Esophagus (tissue), 2 donors: ENCODE measurements around the gene IGFBP1. TPM values are rescaled to one million over a fixed set of nuclear protein-coding genes. Genes with fewer than 3 reads are reported as not detected.
"Not testable (repeated sequence)": the region's sequence is repeated elsewhere in the genome, so short reads cannot be mapped to it uniquely, and the experiment has no call there.

Experiments used
- H3K27ac ChIP-seq, 2 donors: one replicate each; pipeline ENCODE4 v1.5.1; 2013; ENCODE audit warnings: low read depth in 2 of 2, mild to moderate bottlenecking in 2 of 2, inconsistent platforms in 1 of 2, low read length in 1 of 2, moderate library complexity in 1 of 2
- H3K27me3 ChIP-seq, 2 donors: one replicate each; pipeline ENCODE4 v1.6.1; 2013; ENCODE audit warnings: low read length in 2 of 2, control low read depth in 1 of 2, mild to moderate bottlenecking in 1 of 2; ENCODE audit not compliant: insufficient read depth in 2 of 2, control insufficient read depth in 1 of 2
- H3K36me3 ChIP-seq, 2 donors: one replicate each; pipeline ENCODE4 v1.6.1; 2013; ENCODE audit warnings: low read length in 1 of 2; ENCODE audit not compliant: control insufficient read depth in 2 of 2, insufficient read depth in 2 of 2
- H3K4me1 ChIP-seq, 2 donors: one replicate each; pipeline ENCODE4 v1.6.1; 2013; ENCODE audit warnings: low read length in 1 of 2; ENCODE audit not compliant: control insufficient read depth in 2 of 2, insufficient read depth in 2 of 2
- H3K4me3 ChIP-seq, 2 donors: one replicate each; pipeline ENCODE4 v1.5.1; 2013; ENCODE audit warnings: low read length in 2 of 2, mild to moderate bottlenecking in 2 of 2, low read depth in 1 of 2, moderate library complexity in 1 of 2
- H3K9me3 ChIP-seq, 2 donors: one replicate each; pipeline ENCODE4 v1.6.1; 2013; ENCODE audit warnings: mild to moderate bottlenecking in 2 of 2, low read depth in 1 of 2, low read length in 1 of 2, moderate library complexity in 1 of 2; ENCODE audit not compliant: control insufficient read depth in 2 of 2, insufficient read depth in 1 of 2
- WGBS, 2 donors: extraction: QIAGEN DNeasy Blood & Tissue Kit; methylation state at CpG; one replicate each; pipeline ENCODE4 v1.1.7; 2013; 5-methylcytosine and 5-hydroxymethylcytosine counted together
- polyA plus RNA-seq, 2 donors: library from polyadenylated mRNA; stranded (reverse); fragments of 200-250 nt; gene quantifications; one replicate each; pipeline ENCODE4 v1.2.3, GENCODE V29; 2013
- donor health status: healthy with polysubstance abuse.
- donor health status: Bipolar disorder and iron deficiency.

The IGFBP1 gene
- polyA plus RNA-seq, 2 donors, result not detected

- no peak overlapping the region for H3K4me3 ChIP-seq
- no peaks in the 10 kb centered on the region for H3K9me3 ChIP-seq
- no peak overlapping the region for H3K27ac ChIP-seq
- H3K36me3 ChIP-seq, result no peaks in the 10 kb centered on the region
- peaks cover 2 to 5% of the 10 kb centered on the region in 2 donors for H3K4me1 ChIP-seq
- 8 to 9% methylated on average over 9 of the region's 9 CpGs for WGBS, 2 donors
- peaks cover 0 to 3% of the 10 kb centered on the region in 2 donors for H3K27me3 ChIP-seq
Observed at GRCh38 chr7:45923290-45923689, 35.0 kb downstream of the IGFBP1 start.

- H3K4me1 ChIP-seq, result peaks cover 2 to 5% of the 10 kb centered on the region in 2 donors
- no peak overlapping the region for H3K27ac ChIP-seq
- 68 to 71% methylated on average over 6 of the region's 6 CpGs for WGBS, 2 donors
- H3K4me3 ChIP-seq, result no peak overlapping the region
- no peaks in the 10 kb centered on the region for H3K9me3 ChIP-seq
- no peaks in the 10 kb centered on the region for H3K36me3 ChIP-seq
- peaks cover 0 to 3% of the 10 kb centered on the region in 2 donors for H3K27me3 ChIP-seq
Observed at GRCh38 chr7:45923818-45924217, 35.5 kb downstream of the IGFBP1 start.

GRCh38 chr7:45924283-45924682 is 36.0 kb downstream of the IGFBP1 start:
- Histone ChIP-seq H3K4me3 (no peak overlapping the region), H3K4me1 (peaks cover 2 to 5% of the 10 kb centered on the region in 2 donors), H3K9me3 (no peaks in the 10 kb centered on the region), H3K36me3 (no peaks in the 10 kb centered on the region), H3K27ac (no peak overlapping the region), H3K27me3 (peaks cover 0 to 3% of the 10 kb centered on the region in 2 donors)
- 40 to 44% methylated on average over 5 of the region's 5 CpGs for WGBS, 2 donors

GRCh38 chr7:45927721-45928120 is 39.4 kb downstream of the IGFBP1 start:
- no peaks in the 10 kb centered on the region for H3K9me3 ChIP-seq
- WGBS, 2 donors, result 88 to 92% methylated on average over 3 of the region's 3 CpGs

GRCh38 chr7:45930967-45931366 is 42.7 kb downstream of the IGFBP1 start:
- Histone ChIP-seq H3K27me3 (no peaks in the 10 kb centered on the region), H3K4me1 (no peaks in the 10 kb centered on the region), H3K36me3 (no peaks in the 10 kb centered on the region), H3K9me3 (no peaks in the 10 kb centered on the region), H3K4me3 (no peak overlapping the region), H3K27ac (no peak overlapping the region)

More at GRCh38 chr7:45927721-45928120, 39.4 kb downstream of the IGFBP1 start:
- H3K4me3 ChIP-seq, result no peak overlapping the region
- H3K27ac ChIP-seq, result no peak overlapping the region
- no peaks in the 10 kb centered on the region for H3K27me3 ChIP-seq
- H3K36me3 ChIP-seq, result no peaks in the 10 kb centered on the region
- H3K4me1 ChIP-seq, result no peaks in the 10 kb centered on the region

GRCh38 chr7:45937301-45937700 is 49.0 kb downstream of the IGFBP1 start:
- no peak overlapping the region for H3K4me3 ChIP-seq
- no peaks in the 10 kb centered on the region for H3K27me3 ChIP-seq
- H3K4me1 ChIP-seq, result no peaks in the 10 kb centered on the region
- H3K36me3 ChIP-seq, result no peaks in the 10 kb centered on the region
- whole genome bisulfite sequencing, 2 donors, result 46 to 49% methylated on average over 6 of the region's 6 CpGs
- no peaks in the 10 kb centered on the region for H3K9me3 ChIP-seq
- no peak overlapping the region for H3K27ac ChIP-seq

GRCh38 chr7:45937862-45938261 is 49.6 kb downstream of the IGFBP1 start:
- H3K4me1 ChIP-seq, result no peaks in the 10 kb centered on the region
- WGBS, 2 donors, result 93 to 95% methylated on average over 2 of the region's 2 CpGs
- no peak overlapping the region for H3K4me3 ChIP-seq
- no peaks in the 10 kb centered on the region for H3K9me3 ChIP-seq
- no peaks in the 10 kb centered on the region for H3K27me3 ChIP-seq
- H3K36me3 ChIP-seq, result no peaks in the 10 kb centered on the region
- no peak overlapping the region for H3K27ac ChIP-seq

- 84 to 87% methylated on average over 22 of the region's 22 CpGs for WGBS, 2 donors
- no peak overlapping the region for H3K27ac ChIP-seq
Observed at GRCh38 chr7:45938626-45939302, 50.5 kb downstream of the IGFBP1 start.

GRCh38 chr7:45939574-45939973 is 51.3 kb downstream of the IGFBP1 start:
- H3K4me1 ChIP-seq, result no peaks in the 10 kb centered on the region
- WGBS, 2 donors, result 91 to 92% methylated on average over 11 of the region's 11 CpGs
- no peaks in the 10 kb centered on the region for H3K27me3 ChIP-seq
- H3K27ac ChIP-seq, result no peak overlapping the region
- H3K36me3 ChIP-seq, result no peaks in the 10 kb centered on the region
- H3K9me3 ChIP-seq, result no peaks in the 10 kb centered on the region
- H3K4me3 ChIP-seq, result no peak overlapping the region

More at GRCh38 chr7:45938626-45939302, 50.5 kb downstream of the IGFBP1 start:
- H3K4me3 ChIP-seq, result no peak overlapping the region
- no peaks in the 10 kb centered on the region for H3K36me3 ChIP-seq
- H3K27me3 ChIP-seq, result no peaks in the 10 kb centered on the region
- H3K4me1 ChIP-seq, result no peaks in the 10 kb centered on the region
- no peaks in the 10 kb centered on the region for H3K9me3 ChIP-seq

- not testable (repeated sequence) for H3K4me3 ChIP-seq, H3K27ac ChIP-seq, H3K36me3 ChIP-seq, H3K27me3 ChIP-seq, H3K9me3 ChIP-seq, H3K4me1 ChIP-seq
- WGBS, 2 donors, result 79 to 82% methylated on average over 14 of the region's 14 CpGs
Observed at GRCh38 chr7:45940237-45940781, 52.0 kb downstream of the IGFBP1 start.
